OCI-LY7 (cell line): ENCODE data around the gene SHOC2.

ENCODE experiments used
- EZH2phosphoT487 ChIP-seq: fragments of 200-600 bp; sonication (generic); IDR thresholded peaks from 2 replicates; pipeline ENCODE4 v1.6.1; 2018; ENCODE audit warnings: low read depth, borderline replicate concordance, mild to moderate bottlenecking, mixed run types, antibody characterized with exemption, low read length, moderate library complexity, mixed read lengths
- TF ChIP-seq, protein P1 (sequence below): fragments of 200-600 bp; sonication (generic); conservative IDR thresholded peaks from 2 replicates; pipeline ENCODE4 v1.5.1; 2014; ENCODE audit warnings: mild to moderate bottlenecking, antibody characterized with exemption, low read length, moderate library complexity, mixed read lengths

DNA sequence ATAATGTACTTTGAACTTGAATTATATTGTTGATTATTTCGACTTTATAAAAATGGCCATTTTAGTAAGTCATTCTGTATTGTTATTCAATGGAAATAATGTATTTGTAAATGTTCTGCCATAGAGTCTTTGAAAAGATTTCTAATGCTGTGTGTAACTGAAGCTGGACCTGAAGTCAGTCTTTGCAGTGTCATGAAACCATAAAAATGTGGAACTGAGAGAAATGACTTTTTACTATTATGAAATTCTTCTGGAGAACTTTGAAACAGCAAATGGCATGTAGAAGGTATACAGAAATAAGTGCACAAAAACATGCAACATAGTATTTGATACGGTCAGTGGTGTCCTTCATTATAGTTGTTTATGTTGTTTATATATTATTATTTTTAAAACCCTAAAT, 97.7 kb downstream of the SHOC2 start:
- TF ChIP-seq, protein P1, sequence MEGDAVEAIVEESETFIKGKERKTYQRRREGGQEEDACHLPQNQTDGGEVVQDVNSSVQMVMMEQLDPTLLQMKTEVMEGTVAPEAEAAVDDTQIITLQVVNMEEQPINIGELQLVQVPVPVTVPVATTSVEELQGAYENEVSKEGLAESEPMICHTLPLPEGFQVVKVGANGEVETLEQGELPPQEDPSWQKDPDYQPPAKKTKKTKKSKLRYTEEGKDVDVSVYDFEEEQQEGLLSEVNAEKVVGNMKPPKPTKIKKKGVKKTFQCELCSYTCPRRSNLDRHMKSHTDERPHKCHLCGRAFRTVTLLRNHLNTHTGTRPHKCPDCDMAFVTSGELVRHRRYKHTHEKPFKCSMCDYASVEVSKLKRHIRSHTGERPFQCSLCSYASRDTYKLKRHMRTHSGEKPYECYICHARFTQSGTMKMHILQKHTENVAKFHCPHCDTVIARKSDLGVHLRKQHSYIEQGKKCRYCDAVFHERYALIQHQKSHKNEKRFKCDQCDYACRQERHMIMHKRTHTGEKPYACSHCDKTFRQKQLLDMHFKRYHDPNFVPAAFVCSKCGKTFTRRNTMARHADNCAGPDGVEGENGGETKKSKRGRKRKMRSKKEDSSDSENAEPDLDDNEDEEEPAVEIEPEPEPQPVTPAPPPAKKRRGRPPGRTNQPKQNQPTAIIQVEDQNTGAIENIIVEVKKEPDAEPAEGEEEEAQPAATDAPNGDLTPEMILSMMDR: no peak
- TF ChIP-seq EZH2phosphoT487: no peak
